NCI-H460 (cell line): ENCODE results near the gene MRPL41. TPM values are rescaled to one million over a fixed set of nuclear protein-coding genes. Genes with fewer than 3 reads are reported as not detected.
"Not testable (repeated sequence)": the region's sequence is repeated elsewhere in the genome, so short reads cannot be mapped to it uniquely, and the experiment has no call there.

Experiments used
- DNase-seq: peaks from one replicate; pipeline ENCODE4 v3.0.0-alpha.2; 2016; ENCODE audit warnings: low read depth; ENCODE audit errors: extremely low read depth
- polyA plus RNA-seq: library from polyadenylated mRNA; depleted of rRNA; stranded (reverse); fragments of >200 nt; gene quantifications from 2 replicates; pipeline ENCODE4 v1.2.3, GENCODE V29; 2014; cell fraction: nucleus; rRNA removed
- total RNA-seq: library from RNA; depleted of rRNA; stranded (reverse); fragments of >200 nt; shearing (Covaris generic); gene quantifications from 2 replicates; pipeline ENCODE4 v1.2.3, GENCODE V29; 2014; rRNA removed

The MRPL41 gene
- 52.1 and 57.5 TPM in 2 replicates for total RNA-seq
- polyA plus RNA-seq = 99.6 and 105 TPM in 2 replicates

DNA sequence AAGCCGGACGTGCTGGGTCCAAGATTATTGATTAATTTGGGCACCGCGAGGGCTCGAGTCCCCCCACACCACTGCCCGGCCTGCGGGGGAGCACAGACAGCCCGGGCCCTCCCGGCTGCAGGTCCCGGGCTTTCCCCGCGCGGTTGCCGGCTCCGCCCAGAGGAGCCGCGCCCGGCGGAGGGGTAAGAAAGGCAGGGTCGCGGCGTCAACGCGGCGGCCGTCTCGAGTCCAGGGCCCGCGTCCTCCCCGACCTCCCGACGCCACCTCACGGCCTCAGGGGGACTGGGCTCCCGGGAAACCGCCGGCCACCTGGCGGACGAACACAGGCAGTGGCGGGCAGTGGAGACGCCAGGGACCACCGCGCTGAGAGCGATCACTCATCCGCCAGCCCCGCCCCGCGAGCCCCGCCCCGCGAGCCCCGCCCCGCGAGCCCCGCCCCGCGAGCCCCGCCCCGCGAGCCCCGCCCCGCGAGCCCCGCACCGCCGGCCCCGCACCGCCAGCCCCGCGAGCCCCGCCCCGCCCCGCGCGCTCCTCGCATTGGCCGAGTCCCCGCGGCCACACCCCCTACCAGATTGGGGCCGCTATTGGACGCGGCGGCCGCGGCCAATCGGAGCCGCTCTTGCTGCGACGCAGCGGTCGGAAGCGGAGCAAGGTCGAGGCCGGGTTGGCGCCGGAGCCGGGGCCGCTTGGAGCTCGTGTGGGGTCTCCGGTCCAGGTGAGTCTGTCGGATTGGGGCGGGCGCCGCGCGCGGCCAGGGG is at the start of gene MRPL41:
Gene MRPL41, plus strand, starts transcription at position 616 of the 758 bp plus-strand sequence. CDS start 203 bp downstream, outside the sequence.
- peak; percentile 88 for DNase-seq

DNA sequence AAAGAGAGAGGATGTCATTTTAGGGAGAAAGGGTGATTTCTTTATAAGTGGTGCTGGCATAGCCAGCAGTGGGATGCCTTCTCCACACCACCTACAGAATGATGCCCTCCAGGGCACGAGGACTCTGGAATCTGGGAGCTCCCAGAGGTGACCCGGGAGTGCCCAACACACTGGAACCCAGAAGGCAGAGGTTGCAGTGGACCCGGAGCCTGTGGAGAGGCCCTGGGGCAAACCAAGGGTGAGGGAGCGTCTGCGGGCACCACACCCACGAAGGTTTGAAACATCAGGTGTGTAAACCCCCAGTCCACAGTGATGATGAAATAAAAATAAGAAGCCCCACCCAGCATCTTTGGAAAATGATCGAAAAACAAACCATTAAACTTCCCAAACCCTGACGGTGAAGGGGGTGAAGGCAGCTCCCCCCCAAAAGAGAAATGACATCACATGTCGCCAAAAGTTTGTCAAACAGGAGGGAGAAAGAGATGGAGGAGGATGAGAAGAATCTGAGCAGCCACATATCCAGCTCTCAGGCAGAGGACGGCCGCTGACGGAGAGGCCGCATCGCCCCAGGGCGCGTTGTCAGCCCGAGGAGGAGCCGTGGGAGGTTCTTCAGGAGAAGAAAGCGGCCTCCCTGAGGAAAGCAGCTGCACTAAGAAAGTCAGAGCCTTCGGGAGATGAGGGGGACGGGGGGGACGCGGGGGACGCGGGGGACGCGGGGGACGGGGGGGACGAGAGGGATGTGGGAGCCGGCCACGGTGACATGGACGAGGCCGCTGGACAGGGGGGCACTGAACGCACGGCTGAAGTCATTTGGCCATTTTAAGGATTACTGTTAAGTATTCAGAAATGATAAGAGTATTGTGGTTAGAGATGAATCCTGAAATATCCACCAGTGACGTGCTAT is 49.4 kb upstream of the MRPL41 start:
- DNase-seq = peak; percentile 69

DNA sequence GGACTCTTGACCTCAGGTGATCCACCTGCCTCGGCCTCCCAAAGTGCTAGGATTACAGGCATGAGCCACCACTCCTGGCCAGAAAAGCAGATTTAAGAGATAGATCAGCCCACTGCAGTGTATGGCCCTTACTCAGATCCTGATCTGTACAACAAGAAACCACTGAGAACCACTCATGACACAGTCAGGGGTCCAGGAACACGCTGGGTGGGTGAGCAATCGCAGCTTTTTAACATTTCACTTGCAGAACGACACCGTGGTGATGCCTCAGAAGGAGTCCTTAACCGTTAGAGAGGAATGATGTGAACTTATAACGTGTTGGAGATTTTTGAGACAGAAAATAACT is 47.3 kb upstream of the MRPL41 start:
- DNase-seq = no peak

DNA sequence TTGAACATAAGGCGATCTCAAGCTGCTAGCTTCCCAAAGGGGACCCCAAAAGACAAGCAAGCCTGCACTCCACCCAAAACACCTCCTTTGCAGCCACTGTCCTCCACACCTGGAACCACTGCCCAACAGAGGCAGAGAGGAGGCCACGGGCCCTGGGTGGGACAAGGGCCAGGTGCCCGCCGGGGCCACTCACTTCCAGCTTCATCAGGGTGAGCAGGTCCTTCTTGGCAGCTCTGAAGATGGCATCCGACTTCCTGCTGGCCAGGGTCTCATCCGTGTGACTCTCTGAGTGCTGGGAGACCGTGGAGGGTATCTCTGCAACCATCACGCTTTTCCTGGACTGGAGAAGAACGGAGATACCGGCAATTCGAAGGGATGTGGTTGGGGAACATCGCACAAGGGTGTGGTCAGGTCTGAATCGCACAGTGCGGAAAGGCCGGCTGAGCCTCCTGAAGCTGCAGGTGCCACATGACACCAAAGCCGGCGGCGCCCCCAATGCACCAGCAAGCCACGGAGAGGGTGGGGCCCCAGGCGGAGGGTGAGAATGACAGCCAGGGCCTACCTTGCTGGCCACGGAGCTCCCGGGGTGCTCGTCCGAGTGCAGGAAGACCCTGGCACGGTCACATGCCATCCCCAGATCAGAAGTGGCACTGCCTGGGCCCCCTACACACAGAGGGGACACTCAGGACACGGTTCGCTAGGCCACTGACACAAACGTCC is 46.1 kb upstream of the MRPL41 start:
- DNase-seq = no peak

DNA sequence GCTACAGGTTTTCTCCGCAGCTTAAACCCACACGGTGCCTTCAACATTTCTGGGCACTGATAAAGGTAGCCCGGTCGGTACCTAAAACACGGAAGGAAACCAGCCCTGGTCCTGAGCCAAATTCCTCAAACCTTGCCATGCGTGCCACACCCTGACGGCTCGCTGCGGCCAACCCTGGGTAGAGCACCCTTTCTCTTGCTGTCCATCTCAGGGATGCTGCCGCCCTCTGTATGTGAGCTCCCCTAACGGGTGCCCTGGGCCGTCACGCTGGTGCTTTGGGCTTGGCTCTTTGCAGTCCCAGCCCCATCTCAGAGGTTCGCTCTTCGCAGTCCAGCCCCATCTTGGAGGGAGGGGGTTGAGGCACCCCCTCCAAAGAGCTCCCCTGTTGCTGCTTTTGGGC is 45.4 kb upstream of the MRPL41 start:
- DNase-seq = peak; percentile 56

DNA sequence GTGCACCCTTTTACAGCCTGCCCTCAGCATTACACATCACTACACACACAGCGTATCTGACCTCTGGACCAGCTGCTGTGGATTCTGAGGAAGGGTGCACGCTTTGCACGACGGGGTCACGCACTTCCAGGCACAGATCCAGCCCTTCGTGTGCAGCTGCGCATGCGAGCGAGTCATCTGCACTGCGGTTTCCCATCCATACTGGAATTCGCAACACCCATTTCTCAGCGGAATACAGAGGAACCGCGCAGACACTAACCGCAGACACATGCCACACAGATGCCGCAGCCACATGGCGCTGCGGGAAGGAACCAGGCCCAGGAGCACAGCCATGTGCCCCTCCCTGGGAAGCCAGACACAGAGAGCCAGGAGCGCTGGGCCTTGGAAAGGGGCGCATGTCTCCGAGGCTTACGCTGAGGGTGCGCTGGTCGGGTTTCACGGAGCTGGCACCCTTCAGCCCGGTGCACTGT is 44.9 kb upstream of the MRPL41 start:
- DNase-seq = no peak

DNA sequence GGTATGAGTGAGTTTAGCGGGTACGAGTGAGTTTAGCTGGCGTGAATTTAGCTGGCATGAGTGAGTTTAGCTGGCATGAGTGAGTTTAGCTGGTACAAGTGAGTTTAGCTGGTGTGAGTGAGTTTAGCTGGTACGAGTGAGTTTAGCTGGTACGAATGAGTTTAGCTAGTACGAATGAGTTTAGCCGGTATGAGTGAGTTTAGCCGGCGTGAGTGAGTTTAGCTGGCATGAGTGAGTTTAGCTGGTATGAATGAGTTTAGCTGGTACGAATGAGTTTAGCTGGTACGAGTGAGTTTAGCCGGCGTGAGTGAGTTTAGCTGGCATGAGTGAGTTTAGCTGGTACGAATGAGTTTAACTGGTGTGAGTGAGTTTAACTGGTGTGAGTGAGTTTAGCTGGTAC is 42.5 kb upstream of the MRPL41 start:
- no peak for DNase-seq

DNA sequence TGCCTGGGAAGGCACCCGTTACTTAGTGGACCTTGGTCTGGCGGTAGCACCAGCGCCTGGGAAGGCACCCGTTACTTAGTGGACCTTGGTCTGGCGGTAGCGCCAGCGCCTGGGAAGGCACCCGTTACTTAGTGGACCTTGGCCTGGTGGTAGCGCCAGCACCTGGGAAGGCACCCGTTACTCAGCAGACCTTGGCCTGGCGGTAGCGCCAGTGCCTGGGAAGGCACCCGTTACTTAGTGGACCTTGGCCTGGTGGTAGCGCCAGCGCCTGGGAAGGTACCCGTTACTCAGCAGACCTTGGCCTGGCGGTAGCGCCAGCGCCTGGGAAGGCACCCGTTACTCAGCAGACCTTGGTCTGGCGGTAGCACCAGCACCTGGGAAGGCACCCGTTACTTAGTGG is 40.6 kb upstream of the MRPL41 start:
- not testable (repeated sequence) for DNase-seq

DNA sequence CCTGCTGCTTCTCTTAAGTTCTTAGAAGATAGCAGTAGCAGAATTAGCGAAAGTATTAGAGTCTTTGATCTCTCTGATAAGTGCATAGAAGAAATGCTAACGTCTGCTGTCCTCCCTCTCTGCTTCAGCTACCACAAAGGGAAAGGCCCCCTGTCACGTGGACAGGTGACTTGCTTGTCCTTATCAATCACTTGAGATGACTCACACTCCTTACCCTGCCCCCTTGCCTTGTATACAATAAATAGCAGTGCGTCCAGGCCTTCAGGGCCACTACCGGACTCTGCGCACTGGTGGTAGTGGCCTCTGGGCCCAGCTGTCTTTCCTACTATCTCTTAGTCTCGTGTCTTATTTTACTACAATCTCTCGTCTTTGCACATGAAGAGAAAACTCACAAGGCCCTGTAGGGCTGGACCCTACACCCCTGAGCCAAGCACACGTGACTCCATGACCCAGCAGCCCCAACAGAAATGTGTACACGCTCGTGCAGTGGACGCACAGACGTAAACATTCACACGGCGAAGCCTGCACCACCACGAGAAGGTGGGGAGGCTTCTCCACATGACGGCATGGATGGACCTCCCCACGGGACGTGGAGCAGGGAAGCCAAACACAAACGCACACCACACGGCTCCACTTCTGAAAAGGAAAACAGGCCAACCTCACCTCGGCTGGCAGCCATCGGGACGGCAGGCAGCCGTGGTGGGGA is 39.8 kb upstream of the MRPL41 start:
- DNase-seq = no peak

DNA sequence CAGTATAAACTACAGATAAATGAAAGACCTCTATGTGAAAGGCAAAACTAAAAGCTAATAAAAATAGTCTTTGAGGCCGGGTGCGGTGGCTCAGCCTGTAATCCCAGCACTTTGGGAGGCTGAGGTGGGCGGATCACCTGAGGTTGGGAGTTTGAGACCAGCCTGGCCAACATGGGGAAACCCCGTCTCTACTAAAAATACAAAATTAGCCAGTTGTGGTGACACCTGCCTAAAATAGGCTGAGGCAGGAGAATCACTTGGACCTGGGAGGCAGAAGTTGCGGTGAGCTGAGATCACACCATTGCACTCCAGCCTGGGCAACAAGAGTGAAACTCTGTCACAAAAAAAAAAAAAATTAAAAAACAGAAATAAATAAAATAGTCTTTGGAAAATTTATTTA is 38.5 kb upstream of the MRPL41 start:
- not testable (repeated sequence) for DNase-seq

DNA sequence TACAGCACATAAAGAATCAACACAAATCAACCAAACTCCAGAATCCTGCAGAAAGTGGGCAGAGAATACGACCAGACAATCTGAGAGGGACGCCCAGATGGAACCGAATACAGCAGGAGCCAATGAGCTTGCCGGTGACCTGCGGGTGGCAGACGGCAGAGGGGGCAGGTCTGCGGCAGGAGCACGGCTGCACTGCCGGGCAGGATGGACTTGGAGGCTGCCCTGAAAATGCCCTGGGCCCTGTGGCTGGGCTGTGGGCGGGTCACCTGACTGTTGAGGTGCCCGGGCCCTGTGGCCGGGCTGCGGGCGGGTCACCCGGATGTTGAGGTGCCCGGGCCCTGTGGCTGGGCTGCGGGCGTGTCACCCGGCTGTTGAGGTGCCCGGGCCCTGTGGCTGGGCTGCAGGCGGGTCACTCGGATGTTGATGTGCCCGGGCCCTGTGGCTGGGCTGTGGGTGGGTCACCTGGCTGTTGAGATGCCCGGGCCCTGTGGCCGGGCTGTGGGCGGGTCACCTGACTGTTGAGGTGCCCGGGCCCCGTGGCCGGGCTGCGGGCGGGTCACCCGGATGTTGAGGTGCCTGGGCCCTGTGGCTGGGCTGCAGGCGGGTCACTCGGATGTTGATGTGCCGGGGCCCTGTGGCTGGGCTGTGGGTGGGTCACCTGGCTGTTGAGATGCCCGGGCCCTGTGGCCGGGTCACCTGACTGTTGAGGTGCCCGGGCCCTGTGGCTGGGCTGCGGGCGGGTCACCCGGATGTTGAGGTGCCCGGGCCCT is 37.7 kb upstream of the MRPL41 start:
- peak; percentile 18 for DNase-seq

DNA sequence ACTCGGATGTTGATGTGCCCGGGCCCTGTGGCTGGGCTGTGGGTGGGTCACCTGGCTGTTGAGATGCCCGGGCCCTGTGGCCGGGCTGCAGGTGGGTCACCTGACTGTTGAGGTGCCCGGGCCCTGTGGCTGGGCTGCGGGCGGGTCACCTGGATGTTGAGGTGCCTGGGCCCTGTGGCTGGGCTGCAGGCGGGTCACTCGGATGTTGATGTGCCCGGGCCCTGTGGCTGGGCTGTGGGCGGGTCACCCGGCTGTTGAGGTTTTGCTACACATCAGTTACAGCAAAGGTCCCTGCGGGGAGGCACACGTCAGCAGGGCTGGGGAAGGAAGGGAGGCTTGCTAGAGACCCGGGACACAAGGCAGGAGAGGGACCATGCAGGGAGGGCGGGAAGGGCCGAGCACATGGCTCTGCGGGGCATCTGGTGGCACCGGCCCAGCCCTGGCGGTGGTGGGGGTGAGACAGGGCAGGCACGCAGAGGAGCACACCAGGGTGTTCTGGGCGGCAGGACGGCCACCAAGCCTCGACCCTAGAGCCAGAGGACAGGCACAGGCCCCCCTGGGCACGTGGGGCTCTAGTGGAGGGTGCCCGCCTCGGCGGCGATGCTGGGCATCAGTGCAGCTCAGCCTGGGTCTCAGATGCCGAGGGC is 36.9 kb upstream of the MRPL41 start:
- DNase-seq = no peak

DNA sequence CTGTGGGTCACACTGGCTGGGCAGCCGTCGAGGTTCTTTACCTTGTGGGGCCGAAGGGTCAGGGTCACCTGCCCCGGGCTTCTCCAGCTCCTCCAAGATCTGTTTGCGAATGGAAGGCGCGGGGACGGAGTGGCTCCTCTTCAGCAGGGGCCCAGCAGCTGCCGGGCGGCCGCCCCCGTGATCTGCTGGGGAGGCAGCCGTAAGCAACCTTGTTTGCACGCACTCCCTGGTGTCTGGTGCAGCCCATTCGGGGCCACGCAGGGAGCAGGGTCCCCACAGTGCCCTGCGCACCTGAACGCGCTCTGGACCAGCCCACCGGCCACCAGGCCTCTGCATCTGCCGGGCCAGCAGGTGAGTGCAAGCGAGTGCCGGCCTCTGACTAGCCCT is 36.3 kb upstream of the MRPL41 start:
- DNase-seq = no peak

DNA sequence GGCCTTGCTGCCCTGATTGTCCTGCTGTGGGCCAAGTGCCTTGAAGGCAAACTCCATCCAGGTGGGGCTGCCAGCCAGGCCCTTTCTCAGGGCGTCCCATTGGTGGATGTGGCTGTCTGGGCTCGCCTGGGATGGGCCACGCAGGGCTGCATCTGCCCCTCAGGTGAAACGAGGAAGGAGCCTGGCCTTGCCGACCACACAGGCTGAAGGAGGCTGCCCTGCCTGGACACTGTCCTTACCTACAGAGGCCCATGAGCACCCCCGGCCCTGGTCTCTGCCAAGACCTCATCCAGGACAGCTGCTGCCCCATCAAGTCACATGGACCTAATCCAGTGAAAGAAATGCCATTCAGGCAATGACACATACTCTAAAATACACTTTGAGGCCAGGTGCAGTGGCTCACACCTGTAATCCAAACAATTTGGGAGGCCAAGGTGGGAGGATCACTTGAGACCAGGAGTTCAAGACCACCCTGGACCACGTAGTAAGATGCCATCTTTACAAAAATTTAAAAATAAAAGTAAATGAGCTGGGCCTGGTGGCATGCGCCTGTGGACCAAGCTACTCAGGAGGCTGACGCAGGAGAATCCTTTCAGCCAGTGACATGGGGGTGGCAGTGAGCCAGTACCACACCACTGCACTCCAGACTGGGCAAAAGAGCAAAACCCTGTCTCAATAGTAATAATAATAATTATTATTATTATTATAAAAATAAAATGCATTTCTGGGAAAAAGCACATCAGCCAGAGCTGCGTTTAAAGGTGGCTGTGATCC is 35.3 kb upstream of the MRPL41 start:
- no peak for DNase-seq

DNA sequence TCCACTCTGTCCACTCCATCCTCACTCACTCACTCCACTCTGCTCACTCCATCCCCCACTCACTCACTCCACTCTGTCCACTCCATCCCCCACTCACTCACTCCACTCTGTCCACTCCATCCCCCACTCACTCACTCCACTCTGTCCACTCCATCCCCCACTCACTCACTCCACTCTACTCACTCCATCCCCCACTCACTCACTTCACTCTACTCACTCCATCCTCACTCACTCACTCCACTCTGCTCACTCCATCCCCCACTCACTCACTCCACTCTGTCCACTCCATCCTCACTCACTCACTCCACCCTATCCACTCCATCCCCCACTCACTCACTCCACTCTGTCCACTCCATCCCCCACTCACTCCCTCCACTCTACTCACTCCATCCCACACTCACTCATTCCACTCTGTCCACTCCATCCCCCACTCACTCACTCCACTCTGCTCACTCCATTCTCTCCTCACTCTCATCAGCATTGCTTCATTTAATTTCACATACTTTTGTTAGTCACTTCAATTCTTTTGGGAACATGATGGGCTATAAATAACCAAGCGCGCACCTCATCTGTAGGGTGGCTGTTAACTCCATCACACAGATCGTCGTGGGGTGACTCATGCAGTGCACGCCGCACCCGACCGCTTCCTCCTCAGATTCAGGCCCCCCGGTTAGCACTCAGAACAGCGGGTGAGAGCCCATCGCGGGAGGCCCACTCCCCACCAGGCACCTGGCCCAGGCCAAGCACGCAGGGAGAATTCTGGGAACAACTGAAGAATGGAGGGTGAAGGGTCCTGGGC is 32.8 kb upstream of the MRPL41 start:
- not testable (repeated sequence) for DNase-seq

DNA sequence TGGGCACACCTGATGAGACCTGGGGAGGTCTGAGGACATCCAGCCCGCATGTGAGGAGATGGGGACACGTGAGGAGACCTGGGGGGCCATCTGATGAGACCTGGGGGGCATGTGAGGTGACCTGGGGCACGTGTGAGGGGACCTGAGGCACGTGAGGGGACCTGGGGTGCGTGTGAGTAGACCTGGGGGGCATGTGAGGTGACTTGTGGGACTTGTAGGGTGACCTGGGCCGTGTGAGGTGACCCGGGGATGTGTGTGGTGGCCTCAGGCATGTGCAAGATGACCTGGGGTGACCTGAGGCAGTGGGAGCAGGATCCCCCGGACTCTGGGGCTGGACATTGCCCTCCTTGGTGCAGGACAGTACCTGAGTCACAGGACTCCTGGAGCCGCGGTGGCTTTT is 32.1 kb upstream of the MRPL41 start:
- no peak for DNase-seq

DNA sequence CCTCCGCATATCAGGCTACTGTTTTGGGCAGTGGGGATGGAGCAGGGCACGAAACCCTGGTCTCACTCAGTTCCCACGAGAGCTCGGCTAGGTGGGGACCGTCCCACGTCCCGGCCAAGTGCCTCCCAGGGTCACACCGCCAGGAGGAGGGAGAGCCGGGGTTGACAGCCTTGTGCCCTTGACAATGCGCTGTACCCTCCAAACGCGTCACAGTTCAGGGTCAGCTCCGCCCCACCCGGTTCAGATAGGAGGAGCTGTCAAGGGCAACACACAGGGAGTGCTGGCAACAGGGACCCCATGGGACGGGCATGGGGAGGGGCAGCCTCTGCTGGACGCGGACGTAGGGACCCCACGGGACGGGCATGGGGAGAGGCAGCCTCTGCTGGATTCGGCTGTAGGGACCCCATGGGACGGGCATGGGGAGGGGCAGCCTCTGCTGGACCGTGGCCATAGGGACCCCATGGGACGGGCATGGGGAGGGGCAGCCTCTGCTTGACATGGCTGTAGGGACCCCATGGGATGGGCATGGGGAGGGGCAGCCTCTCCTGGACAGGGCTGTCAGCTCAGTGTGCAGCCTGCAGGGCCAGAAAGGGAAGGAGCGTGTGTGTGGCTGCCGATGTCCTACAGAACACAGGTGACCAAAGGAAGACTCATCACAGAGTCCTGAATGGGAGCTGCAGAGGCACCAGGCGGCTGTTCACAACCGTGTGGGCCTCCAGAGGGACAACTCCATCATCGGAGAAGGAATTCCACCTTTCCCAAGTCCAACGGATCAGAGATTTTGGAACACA is 30.9 kb upstream of the MRPL41 start:
- DNase-seq = no peak
